ENCODE measurements around the gene MAPK8IP1. TPM values are rescaled to one million over a fixed set of nuclear protein-coding genes. Genes with fewer than 3 reads are reported as not detected.

The MAPK8IP1 gene
- total RNA-seq, 1 experiment from 2014 or later = 12.7 TPM

- no peaks in the 10 kb centered on the region for H3K9me3 ChIP-seq (ENCODE audit: control insufficient read depth, insufficient read depth, low read depth, low read length)
- intact Hi-C loops (cut with micrococcal nuclease; ENCODE audit: unreplicated experiment) (loop anchor here (10.0 kb wide), 1 partner anchor 134 kb away; no protein-coding TSS in a partner anchor), in situ Hi-C loops (cut with HindIII; ENCODE audit: low pct_unique_long_range_greater_than_20kb, low sequenced_read_pairs) (no loop called here)
- ATAC-seq (no peak), DNase-seq (ENCODE audit: low read depth, low spot score) (no peak)
- H3K27ac ChIP-seq (ENCODE audit: low read length) = no peak overlapping the region
- no peaks in the 10 kb centered on the region for H3K4me1 ChIP-seq (ENCODE audit: control insufficient read depth, insufficient read depth, low read length)
- TF ChIP-seq REST (IDR thresholded peaks at IDR 0.05; ENCODE audit: insufficient read depth in 1 of 2, low read depth in 2 of 2, low read length in 1 of 2) (no peak), TCF7L2 (IDR thresholded peaks at IDR 0.05; ENCODE audit: low read depth, low read length) (no peak), CTCF (IDR thresholded peaks at IDR 0.05) (no peak), SIN3A (IDR thresholded peaks at IDR 0.05; ENCODE audit: borderline replicate concordance, insufficient read depth, low read depth, low read length) (no peak), POLR2AphosphoS5 (IDR thresholded peaks at IDR 0.05; ENCODE audit: low read depth, low read length) (no peak)
- H3K36me3 ChIP-seq (ENCODE audit: control insufficient read depth, insufficient read depth, low read length) = peaks cover 2% of the 10 kb centered on the region; the same call in 1 of the 2 replicates
- no TSS peak for BruUV-seq (replicated peaks)
- ChIA-PET POLR2A (no interaction called here), CTCF (no interaction called here)
- H3K27me3 ChIP-seq (ENCODE audit: control insufficient read depth, insufficient read depth, low read length) = no peaks in the 10 kb centered on the region
- no peak overlapping the region for H3K4me3 ChIP-seq (ENCODE audit: low read depth in 2 of 2, low read length in 2 of 2)
These were observed 14.7 kb upstream of the MAPK8IP1 start for GRCh38 chr11:45870706-45871105.

- in situ Hi-C loops (cut with HindIII; ENCODE audit: low pct_unique_long_range_greater_than_20kb, low sequenced_read_pairs) = no loop called here
- ChIA-PET POLR2A (no interaction called here), CTCF (interaction anchor here (0.6 kb wide), 1 partner anchor 12 kb away, joined by 4 read pairs; no protein-coding TSS in a partner anchor)
- TF ChIP-seq CTCF (IDR thresholded peaks at IDR 0.05) (no peak), SIN3A (IDR thresholded peaks at IDR 0.05; ENCODE audit: borderline replicate concordance, insufficient read depth, low read depth, low read length) (no peak), POLR2AphosphoS5 (IDR thresholded peaks at IDR 0.05; ENCODE audit: low read depth, low read length) (no peak), TCF7L2 (IDR thresholded peaks at IDR 0.05; ENCODE audit: low read depth, low read length) (no peak), REST (IDR thresholded peaks at IDR 0.05; ENCODE audit: insufficient read depth in 1 of 2, low read depth in 2 of 2, low read length in 1 of 2) (no peak)
- no peaks in the 10 kb centered on the region for H3K9me3 ChIP-seq (ENCODE audit: control insufficient read depth, insufficient read depth, low read depth, low read length)
- H3K27ac ChIP-seq (ENCODE audit: low read length) = no peak overlapping the region
- H3K27me3 ChIP-seq (ENCODE audit: control insufficient read depth, insufficient read depth, low read length) = no peaks in the 10 kb centered on the region
- no peaks in the 10 kb centered on the region for H3K4me1 ChIP-seq (ENCODE audit: control insufficient read depth, insufficient read depth, low read length)
- intact Hi-C loops (cut with micrococcal nuclease; ENCODE audit: unreplicated experiment) = loop anchor here (10.0 kb wide), 1 partner anchor 133 kb away; no protein-coding TSS in a partner anchor
- no TSS peak for BruUV-seq (replicated peaks)
- ATAC-seq (no peak), DNase-seq (ENCODE audit: low read depth, low spot score) (no peak)
- H3K36me3 ChIP-seq (ENCODE audit: control insufficient read depth, insufficient read depth, low read length) = peaks cover 2% of the 10 kb centered on the region; the same call in 1 of the 2 replicates
- no peak overlapping the region for H3K4me3 ChIP-seq (ENCODE audit: low read depth in 2 of 2, low read length in 2 of 2)
These were observed 13.8 kb upstream of the MAPK8IP1 start for GRCh38 chr11:45871638-45872037.
